GM23248 (cell line): ENCODE measurements around the gene ADRB2. TPM values are rescaled to one million over a fixed set of nuclear protein-coding genes. Genes with fewer than 3 reads are reported as not detected.
"Not testable (repeated sequence)": the region's sequence is repeated elsewhere in the genome, so short reads cannot be mapped to it uniquely, and the experiment has no call there.

Source experiments
- DNase-seq: peaks from one replicate; pipeline ENCODE4 v3.0.0-alpha.2; 2015
- H2AFZ ChIP-seq: fragments of 200-600 bp; sonication (generic); 2 replicates; pipeline ENCODE4 v1.6.1; 2016; ENCODE audit warnings: antibody characterized with exemption
- H3F3A ChIP-seq: fragments of 200-600 bp; sonication (generic); 2 replicates; pipeline ENCODE4 v1.6.1; 2016; ENCODE audit warnings: mild to moderate bottlenecking, antibody characterized with exemption, mixed run types; ENCODE audit not compliant: insufficient read depth
- H3K27ac ChIP-seq: fragments of 200-600 bp; sonication (generic); 2 replicates; pipeline ENCODE4 v1.5.1; 2016; ENCODE audit warnings: mild to moderate bottlenecking
- H3K27me3 ChIP-seq: fragments of 200-600 bp; sonication (generic); replicated peaks from 2 replicates; pipeline ENCODE4 v1.6.1; 2016; ENCODE audit warnings: mild to moderate bottlenecking; ENCODE audit not compliant: insufficient read depth
- H3K36me3 ChIP-seq: fragments of 200-600 bp; sonication (generic); 2 replicates; pipeline ENCODE4 v1.6.1; 2016; ENCODE audit warnings: low read depth, mild to moderate bottlenecking
- H3K4me1 ChIP-seq: fragments of 200-600 bp; sonication (generic); 2 replicates; pipeline ENCODE4 v1.6.1; 2016; ENCODE audit warnings: mild to moderate bottlenecking; ENCODE audit not compliant: insufficient read depth
- H3K4me2 ChIP-seq: fragments of 200-600 bp; sonication (generic); one replicate; pipeline ENCODE4 v1.6.1; 2016; ENCODE audit warnings: mild to moderate bottlenecking; ENCODE audit not compliant: unreplicated experiment
- H3K4me3 ChIP-seq: fragments of 200-600 bp; sonication (generic); 2 replicates; pipeline ENCODE4 v1.5.1; 2016; ENCODE audit warnings: mild to moderate bottlenecking
- H3K79me2 ChIP-seq: fragments of 200-600 bp; sonication (generic); 2 replicates; pipeline ENCODE4 v1.6.1; 2016; ENCODE audit warnings: mild to moderate bottlenecking; ENCODE audit not compliant: insufficient read depth
- H3K9ac ChIP-seq: fragments of 200-600 bp; sonication (generic); 2 replicates; pipeline ENCODE4 v1.6.1; 2016; ENCODE audit warnings: mild to moderate bottlenecking
- H3K9me2 ChIP-seq: fragments of 200-600 bp; sonication (generic); 2 replicates; pipeline ENCODE4 v1.6.1; 2016; ENCODE audit warnings: mixed run types, mild to moderate bottlenecking, moderate library complexity; ENCODE audit not compliant: insufficient read depth
- H3K9me3 ChIP-seq: fragments of 200-600 bp; sonication (generic); one replicate; pipeline ENCODE4 v1.6.1; 2017; ENCODE audit warnings: low read depth
- H4K20me1 ChIP-seq: fragments of 200-600 bp; sonication (generic); 2 replicates; pipeline ENCODE4 v1.6.0; 2016; ENCODE audit not compliant: insufficient read depth
- EZH2 ChIP-seq: fragments of 200-600 bp; sonication (generic); IDR thresholded peaks from 2 replicates; pipeline ENCODE4 v1.6.1; 2018; ENCODE audit warnings: antibody characterized with exemption, mild to moderate bottlenecking; ENCODE audit not compliant: insufficient read depth, poor library complexity, severe bottlenecking
- EZH2phosphoT487 ChIP-seq: fragments of 200-600 bp; sonication (generic); IDR thresholded peaks from 2 replicates; pipeline ENCODE4 v1.6.1; 2018; ENCODE audit warnings: antibody characterized with exemption, moderate library complexity, mild to moderate bottlenecking, low read depth; ENCODE audit not compliant: insufficient read depth
- WGBS, 2 experiments: methylation state at CpG; one replicate each; pipeline ENCODE4 v1.1.6; 2015 to 2017; ENCODE audit warnings: low lambda C conversion rate in 2 of 2, low coverage in 1 of 2; ENCODE audit errors: missing lambda C conversion rate in 2 of 2; 5-methylcytosine and 5-hydroxymethylcytosine counted together
- in situ Hi-C: fragments of 300-500 bp; cut with MboI; formaldehyde crosslinking; loops from 2 replicates; pipeline ENCODE4 v1.15.0; 2020
- polyA plus RNA-seq: library from polyadenylated mRNA; unstranded; fragments of >200 nt; fragmentation: Nextera tagmentation; extraction: Ambion mirVana; gene quantifications from 2 replicates; pipeline ENCODE4 v1.2.1, GENCODE V29; 2016
- total RNA-seq: library from RNA; depleted of rRNA; stranded (reverse); fragments of >200 nt; shearing (Covaris generic); gene quantifications from 2 replicates; pipeline ENCODE4 v1.2.3, GENCODE V29; 2014

ADRB2 gene
- total and polyA plus RNA-seq, 2 experiments from 2014 or later: 0.19 to 0.65 TPM

GRCh38 chr5:148798786-148799185 lies 27.6 kb upstream of the ADRB2 start:
- no peaks in the 10 kb centered on the region; the same call in 1 of the 2 replicates for H3F3A ChIP-seq
- H3K9me2 ChIP-seq: no peaks in the 10 kb centered on the region
- no peak overlapping the region for H3K27ac ChIP-seq
- H4K20me1 ChIP-seq: no peaks in the 10 kb centered on the region
- no peak overlapping the region for H3K9ac ChIP-seq
- H3K9me3 ChIP-seq: no peaks in the 10 kb centered on the region
- no peak overlapping the region for H2AFZ ChIP-seq
- no peaks in the 10 kb centered on the region for H3K27me3 ChIP-seq
- H3K4me3 ChIP-seq: no peak overlapping the region
- DNase-seq: no peak
- no peak for TF ChIP-seq EZH2
- TF ChIP-seq EZH2phosphoT487: no peak
- in situ Hi-C loops: no loop called here
- H3K4me1 ChIP-seq: peaks cover 7% of the 10 kb centered on the region; the same call in 1 of the 2 replicates
- no peak overlapping the region for H3K4me2 ChIP-seq
- 90 to 100% methylated on average over 1 of the region's 1 CpG for WGBS, 2 experiments
- H3K36me3 ChIP-seq: no peaks in the 10 kb centered on the region
- H3K79me2 ChIP-seq: no peaks in the 10 kb centered on the region

GRCh38 chr5:148799737-148800527 lies 26.5 kb upstream of the ADRB2 start:
- Histone ChIP-seq H3K4me3 (no peak overlapping the region), H3K4me1 (0 out of 2 replicates have a peak, but pooled peaks cover 4% of the 10 kb centered on the region), H4K20me1 (no peaks in the 10 kb centered on the region), H3K27me3 (no peaks in the 10 kb centered on the region), H2AFZ (no peak overlapping the region), H3F3A (0 out of 2 replicates have a peak, but pooled peaks cover under 1% of the 10 kb centered on the region), H3K27ac (no peak overlapping the region), H3K9me2 (no peaks in the 10 kb centered on the region), H3K36me3 (no peaks in the 10 kb centered on the region), H3K9me3 (no peaks in the 10 kb centered on the region), H3K9ac (no peak overlapping the region), H3K4me2 (no peak overlapping the region), H3K79me2 (no peaks in the 10 kb centered on the region)
- in situ Hi-C loops: no loop called here
- 79 to 83% methylated on average over 8 to 9 of the region's 9 CpGs for WGBS, 2 experiments
- no peak for TF ChIP-seq EZH2phosphoT487
- TF ChIP-seq EZH2: no peak
- peak; percentile 30 for DNase-seq

- no peak overlapping the region for H2AFZ ChIP-seq
- no peak for DNase-seq
- in situ Hi-C loops: no loop called here
- no peaks in the 10 kb centered on the region for H4K20me1 ChIP-seq
- H3K36me3 ChIP-seq: no peaks in the 10 kb centered on the region
- H3K9me2 ChIP-seq: no peaks in the 10 kb centered on the region
- WGBS, 2 experiments: 88% methylated on average over 4 of the region's 4 CpGs
- H3K9me3 ChIP-seq: no peaks in the 10 kb centered on the region
- no peak for TF ChIP-seq EZH2
- H3K27me3 ChIP-seq: no peaks in the 10 kb centered on the region
- no peak overlapping the region for H3K9ac ChIP-seq
- 0 out of 2 replicates have a peak, but pooled peaks cover 4% of the 10 kb centered on the region for H3F3A ChIP-seq
- no peak overlapping the region for H3K4me2 ChIP-seq
- H3K4me1 ChIP-seq: peaks cover 13% of the 10 kb centered on the region
- H3K79me2 ChIP-seq: no peaks in the 10 kb centered on the region
- H3K27ac ChIP-seq: no peak overlapping the region
- H3K4me3 ChIP-seq: no peak overlapping the region
Measured at GRCh38 chr5:148801682-148802276, 24.6 kb upstream of the ADRB2 start.

DNA sequence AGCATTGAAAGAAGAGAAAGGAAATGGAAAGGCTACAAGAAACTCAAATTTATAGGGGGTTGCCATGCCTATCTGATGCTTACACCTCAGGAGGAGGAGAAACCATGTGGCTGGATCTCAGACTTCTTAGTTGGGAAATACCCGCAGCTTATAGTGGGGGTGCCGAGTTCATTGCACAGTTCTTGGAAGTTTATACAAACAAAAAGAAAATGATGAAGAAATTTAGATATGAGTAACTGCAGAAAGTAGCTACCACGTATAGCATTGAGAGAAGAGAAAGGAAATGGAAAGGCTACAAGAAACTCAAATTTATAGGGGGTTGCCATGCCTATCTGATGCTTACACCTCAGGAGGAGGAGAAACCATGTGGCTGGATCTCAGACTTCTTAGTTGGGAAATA lies 23.0 kb upstream of the ADRB2 start:
- H3K27ac ChIP-seq, H3K36me3 ChIP-seq, H2AFZ ChIP-seq, H3K79me2 ChIP-seq, H3K9me3 ChIP-seq, in situ Hi-C loops, H3K9ac ChIP-seq, H3K9me2 ChIP-seq, H3K4me2 ChIP-seq, H3F3A ChIP-seq, H4K20me1 ChIP-seq, H3K27me3 ChIP-seq, DNase-seq, H3K4me3 ChIP-seq: not testable (repeated sequence)
- 78% methylated on average over 3 of the region's 3 CpGs for WGBS, 2 experiments
- peaks cover 13% of the 10 kb centered on the region for H3K4me1 ChIP-seq
